ENCODE data around the gene ASTN2.

ASTN2 gene

DNA sequence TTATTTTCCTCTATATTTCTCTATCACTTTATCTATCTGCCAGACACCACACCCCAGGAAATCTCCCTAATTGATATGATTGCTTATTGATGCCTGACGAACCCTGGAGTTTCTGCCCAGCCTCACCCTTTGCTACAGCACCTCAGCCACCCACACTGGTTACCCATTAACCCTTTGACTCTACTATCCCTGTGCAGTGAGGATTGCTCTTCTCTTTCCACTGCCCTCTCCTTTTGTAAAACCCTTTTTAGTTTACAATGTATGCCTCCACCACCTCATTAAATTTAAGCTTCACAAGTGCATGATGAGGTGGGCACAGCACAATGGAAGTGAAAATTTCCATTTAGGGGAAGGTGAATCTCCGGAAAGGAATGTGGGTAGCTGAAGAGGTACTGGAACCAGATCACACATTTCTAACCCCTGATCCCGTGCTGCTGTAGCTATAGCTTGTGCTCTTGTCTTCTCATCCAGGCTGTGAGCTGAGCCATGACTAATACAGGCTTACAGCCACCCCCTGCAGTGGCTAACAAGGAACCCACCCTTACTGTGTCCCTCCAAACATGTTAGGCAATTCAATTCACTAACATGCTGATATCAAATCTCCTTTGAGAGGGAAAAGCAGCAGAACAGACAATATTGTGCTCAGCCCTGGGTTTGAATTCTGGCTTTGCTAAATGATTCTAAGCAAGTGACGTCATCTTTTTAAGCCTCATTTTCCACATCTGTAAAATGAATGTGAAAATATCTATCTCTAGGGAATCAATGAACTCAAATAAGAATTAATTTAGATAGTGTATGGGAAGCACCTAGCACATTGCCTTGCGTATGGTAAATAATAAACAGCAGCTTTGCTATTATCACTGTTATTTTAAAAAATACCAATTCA, 914.6 kb downstream of the ASTN2 start:
- no peak overlapping the region for H2AFZ ChIP-seq (ENCODE audit: low read length)

DNA sequence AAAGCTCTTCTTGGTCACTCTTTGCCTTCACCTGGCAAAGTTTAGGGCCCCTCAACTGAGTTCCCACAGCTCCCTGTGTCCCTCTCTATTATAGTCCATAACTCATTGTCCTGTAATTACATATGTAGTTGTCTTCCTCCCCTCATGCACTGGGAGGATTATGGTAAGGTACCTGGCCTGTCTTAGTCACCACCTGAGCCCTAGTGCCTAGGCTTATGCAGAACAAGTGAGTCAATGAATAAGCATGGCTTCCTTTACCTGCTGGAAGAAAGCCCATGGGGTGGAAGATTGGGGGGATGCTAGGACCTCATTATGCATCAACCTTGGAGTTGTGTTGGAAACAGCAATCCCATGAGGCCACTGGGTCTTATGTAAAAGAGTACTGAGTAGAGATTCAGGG, 915.4 kb downstream of the ASTN2 start:
- Histone ChIP-seq H4K20me1 (ENCODE audit: insufficient read depth, low read length) (no peaks in the 10 kb centered on the region), H3K9me3 (replicated peaks; ENCODE audit: insufficient read depth, low read length) (no peaks in the 10 kb centered on the region), H3K9ac (ENCODE audit: low read length) (no peak overlapping the region), H3K27me3 (replicated peaks; ENCODE audit: insufficient read depth, low read length) (no peaks in the 10 kb centered on the region), H3K9me2 (replicated peaks; ENCODE audit: insufficient read depth, low read length) (no peaks in the 10 kb centered on the region), H2AFZ (ENCODE audit: low read length) (no peak overlapping the region), H3K4me3 (ENCODE audit: low read length) (no peak overlapping the region), H3K36me3 (replicated peaks; ENCODE audit: insufficient read depth, low read length) (no peaks in the 10 kb centered on the region), H3K27ac (ENCODE audit: low read length) (no peak overlapping the region), H3K4me2 (ENCODE audit: low read depth, low read length) (no peak overlapping the region), H3K4me1 (ENCODE audit: low read length) (no peaks in the 10 kb centered on the region), H3K79me2 (ENCODE audit: low read length) (no peaks in the 10 kb centered on the region), H3F3A (ENCODE audit: insufficient read depth, low read length) (no peaks in the 10 kb centered on the region)
- no peak for DNase-seq
- TF ChIP-seq EZH2 (optimal IDR thresholded peaks at IDR 0.05; ENCODE audit: low read depth, low read length) = no peak
- no peak for TF ChIP-seq EZH2phosphoT487 (IDR thresholded peaks at IDR 0.05; ENCODE audit: low read length)
- TF ChIP-seq, protein P1, sequence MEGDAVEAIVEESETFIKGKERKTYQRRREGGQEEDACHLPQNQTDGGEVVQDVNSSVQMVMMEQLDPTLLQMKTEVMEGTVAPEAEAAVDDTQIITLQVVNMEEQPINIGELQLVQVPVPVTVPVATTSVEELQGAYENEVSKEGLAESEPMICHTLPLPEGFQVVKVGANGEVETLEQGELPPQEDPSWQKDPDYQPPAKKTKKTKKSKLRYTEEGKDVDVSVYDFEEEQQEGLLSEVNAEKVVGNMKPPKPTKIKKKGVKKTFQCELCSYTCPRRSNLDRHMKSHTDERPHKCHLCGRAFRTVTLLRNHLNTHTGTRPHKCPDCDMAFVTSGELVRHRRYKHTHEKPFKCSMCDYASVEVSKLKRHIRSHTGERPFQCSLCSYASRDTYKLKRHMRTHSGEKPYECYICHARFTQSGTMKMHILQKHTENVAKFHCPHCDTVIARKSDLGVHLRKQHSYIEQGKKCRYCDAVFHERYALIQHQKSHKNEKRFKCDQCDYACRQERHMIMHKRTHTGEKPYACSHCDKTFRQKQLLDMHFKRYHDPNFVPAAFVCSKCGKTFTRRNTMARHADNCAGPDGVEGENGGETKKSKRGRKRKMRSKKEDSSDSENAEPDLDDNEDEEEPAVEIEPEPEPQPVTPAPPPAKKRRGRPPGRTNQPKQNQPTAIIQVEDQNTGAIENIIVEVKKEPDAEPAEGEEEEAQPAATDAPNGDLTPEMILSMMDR (IDR thresholded peaks at IDR 0.05; ENCODE audit: low read length) = no peak

More for the DNA sequence above, 914.6 kb downstream of the ASTN2 start:
- no peak for TF ChIP-seq EZH2 (optimal IDR thresholded peaks at IDR 0.05; ENCODE audit: low read depth, low read length)
- TF ChIP-seq EZH2phosphoT487 (IDR thresholded peaks at IDR 0.05; ENCODE audit: low read length) = no peak
- TF ChIP-seq, protein P1 (IDR thresholded peaks at IDR 0.05; ENCODE audit: low read length) = no peak
- no peak for DNase-seq
- Histone ChIP-seq H3K27ac (ENCODE audit: low read length) (no peak overlapping the region), H3K36me3 (replicated peaks; ENCODE audit: insufficient read depth, low read length) (no peaks in the 10 kb centered on the region), H3K4me2 (ENCODE audit: low read depth, low read length) (no peak overlapping the region), H3F3A (ENCODE audit: insufficient read depth, low read length) (no peaks in the 10 kb centered on the region), H3K79me2 (ENCODE audit: low read length) (no peaks in the 10 kb centered on the region), H3K9me2 (replicated peaks; ENCODE audit: insufficient read depth, low read length) (no peaks in the 10 kb centered on the region), H3K27me3 (replicated peaks; ENCODE audit: insufficient read depth, low read length) (no peaks in the 10 kb centered on the region), H3K9me3 (replicated peaks; ENCODE audit: insufficient read depth, low read length) (no peaks in the 10 kb centered on the region), H4K20me1 (ENCODE audit: insufficient read depth, low read length) (no peaks in the 10 kb centered on the region), H3K4me3 (ENCODE audit: low read length) (no peak overlapping the region), H3K9ac (ENCODE audit: low read length) (no peak overlapping the region), H3K4me1 (ENCODE audit: low read length) (no peaks in the 10 kb centered on the region)

DNA sequence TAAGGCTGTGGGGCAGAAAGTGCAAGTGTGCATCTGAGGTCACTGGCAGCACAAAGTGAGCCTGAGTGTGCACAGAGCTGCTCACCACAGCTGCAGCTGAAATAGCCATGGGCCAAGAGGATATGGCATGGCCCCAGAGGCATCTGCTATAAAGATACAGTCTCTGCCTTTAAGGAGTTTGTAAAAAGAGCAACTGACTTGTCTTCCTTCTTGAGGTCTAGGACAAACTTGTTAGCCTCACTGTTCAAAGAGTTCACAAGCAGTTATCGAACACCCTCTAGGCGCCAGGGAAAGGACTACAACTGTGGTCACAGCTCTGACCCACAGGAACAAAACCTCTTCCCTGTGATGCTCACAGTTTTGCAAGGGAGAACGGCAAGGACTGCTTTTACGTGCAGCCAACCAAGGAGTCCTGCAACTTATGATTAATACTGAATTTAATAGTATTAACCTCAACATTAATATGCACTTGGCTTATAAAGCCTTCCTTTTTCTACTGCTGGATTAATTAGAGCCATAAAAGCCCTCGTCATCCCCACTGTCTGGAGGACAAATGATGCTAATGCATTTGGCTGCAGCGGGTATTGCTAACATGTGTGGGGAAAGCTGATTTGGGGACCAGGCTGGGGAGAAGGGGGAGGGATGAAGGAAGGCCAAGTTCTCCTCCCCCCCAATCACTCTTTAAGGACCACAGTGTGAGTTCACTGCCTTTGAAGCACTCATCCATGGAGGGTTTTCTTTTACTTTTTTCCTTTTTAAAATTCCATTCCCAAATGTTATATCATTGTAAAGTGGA, 917.6 kb downstream of the ASTN2 start:
- H2AFZ ChIP-seq (ENCODE audit: low read length) = no peak overlapping the region
- no peak overlapping the region for H3K4me3 ChIP-seq (ENCODE audit: low read length)
- no peaks in the 10 kb centered on the region for H3K9me2 ChIP-seq (replicated peaks; ENCODE audit: insufficient read depth, low read length)
- H3K9me3 ChIP-seq (replicated peaks; ENCODE audit: insufficient read depth, low read length) = no peaks in the 10 kb centered on the region
- H3F3A ChIP-seq (ENCODE audit: insufficient read depth, low read length) = no peaks in the 10 kb centered on the region
- H3K9ac ChIP-seq (ENCODE audit: low read length) = no peak overlapping the region
- H3K4me2 ChIP-seq (ENCODE audit: low read depth, low read length) = no peak overlapping the region
- TF ChIP-seq EZH2phosphoT487 (IDR thresholded peaks at IDR 0.05; ENCODE audit: low read length) (no peak), EZH2 (optimal IDR thresholded peaks at IDR 0.05; ENCODE audit: low read depth, low read length) (no peak)
- TF ChIP-seq, protein P1 (IDR thresholded peaks at IDR 0.05; ENCODE audit: low read length) = no peak
- H3K4me1 ChIP-seq (ENCODE audit: low read length) = no peaks in the 10 kb centered on the region
- DNase-seq = no peak
- no peaks in the 10 kb centered on the region for H3K79me2 ChIP-seq (ENCODE audit: low read length)
- no peak overlapping the region for H3K27ac ChIP-seq (ENCODE audit: low read length)
- H3K27me3 ChIP-seq (replicated peaks; ENCODE audit: insufficient read depth, low read length) = no peaks in the 10 kb centered on the region
- no peaks in the 10 kb centered on the region for H3K36me3 ChIP-seq (replicated peaks; ENCODE audit: insufficient read depth, low read length)
- H4K20me1 ChIP-seq (ENCODE audit: insufficient read depth, low read length) = no peaks in the 10 kb centered on the region

All from MM.1S (cell line).